AG04450 (cell line): Measurements from ENCODE around the gene CASTOR2. TPM values are rescaled to one million over a fixed set of nuclear protein-coding genes. Genes with fewer than 3 reads are reported as not detected.
A peak's percentile ranks its signal among the peaks of the same experiment; 100 is the strongest.
"Not testable (repeated sequence)": the region's sequence is repeated elsewhere in the genome, so short reads cannot be mapped to it uniquely, and the experiment has no call there.

Experiments
- CTCF ChIA-PET: fragments of 300-600, 350-600 bp; formaldehyde crosslinking; extraction: SDS; loops from one replicate; lab custom pipeline; 2022; ENCODE audit warnings: antibody characterized with exemption, inconsistent platforms; lab: Charles Lee
- POLR2A ChIA-PET: fragments of 350-600 bp; formaldehyde crosslinking; extraction: SDS; loops from one replicate; lab custom pipeline; 2021; ENCODE audit warnings: antibody characterized with exemption, inconsistent platforms; lab: Yijun Ruan, JAX
- DNase-seq: peaks from one replicate; pipeline ENCODE4 v3.0.0-alpha.2; 2011; ENCODE audit warnings: low read depth, low spot score
- H3K27ac ChIP-seq: one replicate; pipeline ENCODE4 v1.5.1; 2012; ENCODE audit warnings: low read depth, low read length, control low read depth
- H3K27me3 ChIP-seq: one replicate; pipeline ENCODE4 v1.6.0; 2012; ENCODE audit warnings: low read length; ENCODE audit not compliant: control insufficient read depth, insufficient read depth
- H3K4me3 ChIP-seq: 2 replicates; pipeline ENCODE4 v1.5.1; 2011; ENCODE audit warnings: mild to moderate bottlenecking, low read depth, low read length, control low read depth
- H3K9me3 ChIP-seq: 2 replicates; pipeline ENCODE4 v1.5.1; 2012; ENCODE audit warnings: low read length; ENCODE audit not compliant: control insufficient read depth, insufficient read depth
- polyA plus RNA-seq: library from polyadenylated mRNA; depleted of rRNA; stranded (reverse); fragments of >200 nt; gene quantifications from 2 replicates; pipeline ENCODE4 v1.2.3, GENCODE V29; 2011
- TF ChIP-seq, protein P1 (sequence below): IDR thresholded peaks from 2 replicates; pipeline ENCODE4 v1.5.1; 2011; ENCODE audit warnings: low read depth, low read length, control low read depth, inconsistent platforms

CASTOR2 gene
- polyA plus RNA-seq, 1 experiment = 3.9 TPM

DNA sequence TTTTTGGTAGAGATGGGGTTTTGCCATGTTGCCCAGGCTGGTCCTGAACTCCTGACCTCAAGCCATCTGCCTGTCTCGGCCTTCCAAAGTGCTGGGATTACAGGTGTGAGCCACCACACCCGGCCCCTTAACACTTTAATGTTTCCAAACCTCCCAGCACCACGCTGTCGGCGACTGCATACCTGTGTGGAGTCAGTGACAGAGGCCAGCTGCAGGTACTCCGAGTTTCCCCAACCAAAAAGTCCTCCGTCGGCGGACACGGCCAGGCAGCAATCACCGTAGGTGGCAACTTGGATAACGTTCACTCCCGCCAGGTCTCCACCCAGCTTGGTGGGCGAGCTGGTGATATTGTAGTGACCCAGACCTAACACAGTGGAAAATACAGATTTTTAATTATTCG is 93.9 kb downstream of the CASTOR2 start:
- H3K27me3 ChIP-seq = no peaks in the 10 kb centered on the region
- CTCF ChIA-PET = interaction anchor here (1.0 kb wide), 1 partner anchor 704 kb away, joined by 3 read pairs; no protein-coding TSS in a partner anchor
- POLR2A ChIA-PET = no interaction called here
- no peak overlapping the region for H3K4me3 ChIP-seq
- H3K9me3 ChIP-seq = no peaks in the 10 kb centered on the region
- H3K27ac ChIP-seq = no peak overlapping the region
- DNase-seq = no peak
- TF ChIP-seq, protein P1, sequence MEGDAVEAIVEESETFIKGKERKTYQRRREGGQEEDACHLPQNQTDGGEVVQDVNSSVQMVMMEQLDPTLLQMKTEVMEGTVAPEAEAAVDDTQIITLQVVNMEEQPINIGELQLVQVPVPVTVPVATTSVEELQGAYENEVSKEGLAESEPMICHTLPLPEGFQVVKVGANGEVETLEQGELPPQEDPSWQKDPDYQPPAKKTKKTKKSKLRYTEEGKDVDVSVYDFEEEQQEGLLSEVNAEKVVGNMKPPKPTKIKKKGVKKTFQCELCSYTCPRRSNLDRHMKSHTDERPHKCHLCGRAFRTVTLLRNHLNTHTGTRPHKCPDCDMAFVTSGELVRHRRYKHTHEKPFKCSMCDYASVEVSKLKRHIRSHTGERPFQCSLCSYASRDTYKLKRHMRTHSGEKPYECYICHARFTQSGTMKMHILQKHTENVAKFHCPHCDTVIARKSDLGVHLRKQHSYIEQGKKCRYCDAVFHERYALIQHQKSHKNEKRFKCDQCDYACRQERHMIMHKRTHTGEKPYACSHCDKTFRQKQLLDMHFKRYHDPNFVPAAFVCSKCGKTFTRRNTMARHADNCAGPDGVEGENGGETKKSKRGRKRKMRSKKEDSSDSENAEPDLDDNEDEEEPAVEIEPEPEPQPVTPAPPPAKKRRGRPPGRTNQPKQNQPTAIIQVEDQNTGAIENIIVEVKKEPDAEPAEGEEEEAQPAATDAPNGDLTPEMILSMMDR = no peak

- TF ChIP-seq, protein P1 = no peak
- Histone ChIP-seq H3K27ac (no peak overlapping the region), H3K27me3 (no peaks in the 10 kb centered on the region), H3K4me3 (no peak overlapping the region), H3K9me3 (no peaks in the 10 kb centered on the region)
- POLR2A ChIA-PET = no interaction called here
- no peak for DNase-seq
- CTCF ChIA-PET = interaction anchor here (0.7 kb wide), 1 partner anchor 946 kb away, joined by 3 read pairs; no protein-coding TSS in a partner anchor
Observed at GRCh38 chr7:75064291-75064690, 99.8 kb downstream of the CASTOR2 start.

- no peaks in the 10 kb centered on the region for H3K9me3 ChIP-seq
- TF ChIP-seq, protein P1 = no peak
- no peak overlapping the region for H3K4me3 ChIP-seq
- POLR2A ChIA-PET = no interaction called here
- DNase-seq = no peak
- CTCF ChIA-PET = no interaction called here
- H3K27me3 ChIP-seq = no peaks in the 10 kb centered on the region
- H3K27ac ChIP-seq = no peak overlapping the region
Observed at GRCh38 chr7:75064801-75065200, 100.3 kb downstream of the CASTOR2 start.

GRCh38 chr7:75066521-75066920 is 102.0 kb downstream of the CASTOR2 start:
- POLR2A ChIA-PET = interaction anchor here (0.7 kb wide), 1 partner anchor 10 kb away, joined by 4 read pairs; no protein-coding TSS in a partner anchor
- no peak for DNase-seq
- Histone ChIP-seq H3K27me3 (no peaks in the 10 kb centered on the region), H3K4me3 (no peak overlapping the region), H3K27ac (no peak overlapping the region), H3K9me3 (no peaks in the 10 kb centered on the region)
- TF ChIP-seq, protein P1 = no peak
- CTCF ChIA-PET = no interaction called here

DNA sequence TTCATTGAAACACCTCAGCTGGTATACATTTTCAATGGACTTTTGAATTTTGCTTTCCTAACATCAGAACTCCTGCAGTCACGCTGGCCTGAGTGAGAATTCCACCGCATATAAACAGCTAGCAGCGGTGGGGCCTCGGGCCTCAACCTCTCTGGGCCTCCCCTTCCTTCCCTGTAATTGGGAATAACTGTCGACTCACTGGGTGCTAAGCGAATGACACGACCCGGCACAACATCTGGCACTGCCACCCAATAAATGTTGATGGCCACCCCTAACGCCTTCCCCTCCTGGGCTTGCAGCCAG is 108.4 kb downstream of the CASTOR2 start:
- Histone ChIP-seq H3K4me3 (peak overlapping the region; percentile 81), H3K27me3 (no peaks in the 10 kb centered on the region), H3K9me3 (no peaks in the 10 kb centered on the region; the same call in 1 of the 2 replicates), H3K27ac (peak overlapping the region; percentile 75)
- TF ChIP-seq, protein P1 = no peak
- DNase-seq = no peak
- CTCF ChIA-PET = no interaction called here
- POLR2A ChIA-PET = interaction anchor here (0.8 to 1.2 kb wide), 2 partner anchors 17 to 19 kb away, joined by 3 to 5 read pairs; no protein-coding TSS in a partner anchor

- POLR2A ChIA-PET, H3K9me3 ChIP-seq, CTCF ChIA-PET, H3K27me3 ChIP-seq, H3K4me3 ChIP-seq, DNase-seq: not testable (repeated sequence)
- H3K27ac ChIP-seq = peak overlapping the region; percentile 39
Observed at GRCh38 chr7:75074262-75074641, 109.7 kb downstream of the CASTOR2 start.
